Gastroesophageal sphincter (tissue), 4 donors: ENCODE data around the gene SERPINA1. TPM values are rescaled to one million over a fixed set of nuclear protein-coding genes. Genes with fewer than 3 reads are reported as not detected.
"Not testable (repeated sequence)": the region's sequence is repeated elsewhere in the genome, so short reads cannot be mapped to it uniquely, and the experiment has no call there.

Source experiments
- ATAC-seq: fragments of 150-250 bp; one replicate; pipeline ENCODE4 v1.9.1; 2016; ENCODE audit warnings: mild to moderate bottlenecking, moderate library complexity
- H3K27ac ChIP-seq, 4 donors: fragments of 200-600 bp; sonication (generic) in 3 of 4; 1 replicate in 3 of 4; 2 replicates in 1 of 4; pipeline ENCODE4 v1.5.1; 2016 to 2019
- H3K27me3 ChIP-seq: fragments of 200-600 bp; sonication (generic); one replicate; pipeline ENCODE4 v1.5.1; 2019
- H3K36me3 ChIP-seq, 2 donors: fragments of 200-600 bp; sonication (generic); one replicate each; pipeline ENCODE4 v1.5.1; 2019; ENCODE audit warnings: control low read depth in 1 of 2
- H3K4me1 ChIP-seq, 3 donors: fragments of 200-600 bp; sonication (generic); 1 replicate in 2 of 3; 2 replicates in 1 of 3; pipeline ENCODE4 v1.5.1; 2016 to 2019; ENCODE audit warnings: control low read depth in 2 of 3
- H3K4me3 ChIP-seq, 2 donors: fragments of 200-600 bp; sonication (generic); one replicate each; pipeline ENCODE4 v1.5.1; 2019; ENCODE audit warnings: mild to moderate bottlenecking in 1 of 2, moderate library complexity in 1 of 2
- H3K9me3 ChIP-seq, 3 donors: fragments of 200-600 bp; sonication (generic); one replicate each; pipeline ENCODE4 v1.5.1; 2017 to 2019; ENCODE audit warnings: control low read depth in 2 of 3
- CTCF ChIP-seq, 4 experiments: fragments of 200-600 bp in 2 of 4; fragments of 450-650 bp in 2 of 4; sonication (generic) in 1 of 4; IDR thresholded peaks; one replicate each; pipeline ENCODE4 v1.5.1; 2017 to 2019; ENCODE audit warnings: antibody characterized with exemption in 4 of 4, mild to moderate bottlenecking in 2 of 4, moderate library complexity in 2 of 4
- EP300 ChIP-seq: sonication (generic); formaldehyde crosslinking; IDR thresholded peaks from one replicate; pipeline ENCODE4 v1.6.1; 2017; ENCODE audit warnings: antibody characterized with exemption, mild to moderate bottlenecking
- POLR2A ChIP-seq, 2 donors: fragments of 450-650 bp; IDR thresholded peaks; one replicate each; pipeline ENCODE4 v1.6.1; 2017; ENCODE audit warnings: antibody characterized with exemption in 2 of 2, mild to moderate bottlenecking in 2 of 2, moderate library complexity in 1 of 2
- POLR2AphosphoS5 ChIP-seq: sonication (generic); formaldehyde crosslinking; IDR thresholded peaks from one replicate; pipeline ENCODE4 v1.6.1; 2017; ENCODE audit warnings: antibody characterized with exemption
- WGBS, 2 donors: methylation state at CpG; one replicate each; pipeline ENCODE4 v1.1.5; 2018; ENCODE audit warnings: low coverage in 1 of 2; 5-methylcytosine and 5-hydroxymethylcytosine counted together
- total RNA-seq, 4 donors: library from RNA; depleted of rRNA; stranded (reverse); fragments of >200 nt; gene quantifications; one replicate each; pipeline ENCODE4 v1.1.0, GENCODE V29; 2016

The SERPINA1 gene
- total RNA-seq, 4 donors from 2014 or later: 1.7 to 22.1 (median 9.4) TPM

DNA sequence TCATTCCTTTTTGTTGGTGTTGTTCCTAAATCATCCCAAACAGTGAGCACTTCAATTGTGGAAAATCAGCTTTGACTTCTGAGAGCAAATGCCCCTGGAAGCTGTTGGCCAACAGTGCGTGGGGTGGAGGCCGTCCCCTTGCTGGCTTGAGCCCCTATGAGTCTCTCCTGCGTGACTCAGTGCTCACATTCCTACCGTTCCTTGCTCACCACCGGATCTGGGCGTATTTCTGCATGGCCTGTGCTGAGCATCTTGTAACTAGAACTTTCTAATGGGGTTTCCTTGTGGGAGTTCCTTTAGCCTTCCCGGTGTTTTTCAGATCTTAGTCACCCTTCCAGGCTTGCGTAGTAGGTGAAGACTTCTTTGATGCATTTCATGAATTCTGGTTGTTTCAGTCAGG is 14.7 kb downstream of the SERPINA1 start:
- no peak overlapping the region for H3K4me3 ChIP-seq
- H3K4me1 ChIP-seq: no peaks in the 10 kb centered on the region
- no peak overlapping the region for H3K27ac ChIP-seq
- H3K27me3 ChIP-seq: peaks cover 27% of the 10 kb centered on the region
- 58% methylated on average over 8 of the region's 8 CpGs; no CpG with 5 or more reads in 1 of the 2 donors for WGBS, 2 donors
- ATAC-seq: peak; percentile 80
- no peaks in the 10 kb centered on the region for H3K36me3 ChIP-seq
- TF ChIP-seq POLR2AphosphoS5 (no peak), POLR2A (IDR thresholded peaks at IDR 0.05) (no peak), EP300 (no peak), CTCF (IDR thresholded peaks at IDR 0.05) (no peak)
- no peaks in the 10 kb centered on the region for H3K9me3 ChIP-seq

- no peak overlapping the region for H3K4me3 ChIP-seq
- 81 to 84% methylated on average over 5 to 6 of the region's 13 CpGs for WGBS, 2 donors
- TF ChIP-seq POLR2A (IDR thresholded peaks at IDR 0.05) (no peak), CTCF (IDR thresholded peaks at IDR 0.05) (no peak), POLR2AphosphoS5 (no peak), EP300 (no peak)
- no peaks in the 10 kb centered on the region for H3K36me3 ChIP-seq
- no peak for ATAC-seq
- H3K4me1 ChIP-seq: no peaks in the 10 kb centered on the region
- H3K9me3 ChIP-seq: no peaks in the 10 kb centered on the region
- peaks cover 27% of the 10 kb centered on the region for H3K27me3 ChIP-seq
- H3K27ac ChIP-seq: no peak overlapping the region
Observed at GRCh38 chr14:94372021-94372605, 16.3 kb downstream of the SERPINA1 start.

DNA sequence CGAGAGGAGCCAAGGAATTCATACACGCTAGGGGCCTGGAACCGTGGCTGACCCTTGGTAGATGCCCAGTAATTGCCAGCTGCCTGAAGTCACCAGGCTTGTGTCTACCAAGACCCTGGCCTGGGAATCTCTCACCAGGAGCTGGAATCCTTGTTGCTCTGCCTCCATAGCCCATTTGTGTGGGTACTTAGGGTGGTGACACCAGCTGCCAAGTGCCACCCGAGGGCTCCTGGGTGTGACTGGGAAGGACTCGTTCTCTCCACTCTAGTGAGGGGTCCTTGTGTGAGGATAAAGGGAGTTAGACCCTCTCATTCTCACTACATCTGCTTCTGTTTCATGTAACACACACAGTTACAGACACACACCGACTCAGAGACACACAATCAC is 17.9 kb downstream of the SERPINA1 start:
- ATAC-seq: no peak
- TF ChIP-seq CTCF (IDR thresholded peaks at IDR 0.05): no peak
- TF ChIP-seq POLR2A (IDR thresholded peaks at IDR 0.05): no peak
- no peak for TF ChIP-seq EP300
- no peak for TF ChIP-seq POLR2AphosphoS5

GRCh38 chr14:94369766-94370523 is 18.5 kb downstream of the SERPINA1 start:
- H3K4me3 ChIP-seq, H3K9me3 ChIP-seq, H3K4me1 ChIP-seq, ATAC-seq, H3K36me3 ChIP-seq, H3K27ac ChIP-seq: not testable (repeated sequence)
- H3K27me3 ChIP-seq: peaks cover 16% of the 10 kb centered on the region
- 80% methylated on average over 11 of the region's 22 CpGs; no CpG with 5 or more reads in 1 of the 2 donors for WGBS, 2 donors

More for the DNA sequence above, 17.9 kb downstream of the SERPINA1 start:
- no peak overlapping the region for H3K4me3 ChIP-seq
- no peaks in the 10 kb centered on the region for H3K9me3 ChIP-seq
- H3K27me3 ChIP-seq: peaks cover 16% of the 10 kb centered on the region
- H3K27ac ChIP-seq: no peak overlapping the region
- H3K36me3 ChIP-seq: no peaks in the 10 kb centered on the region
- 56 to 79% methylated on average over 1 to 3 of the region's 6 CpGs for WGBS, 2 donors
- no peaks in the 10 kb centered on the region for H3K4me1 ChIP-seq

DNA sequence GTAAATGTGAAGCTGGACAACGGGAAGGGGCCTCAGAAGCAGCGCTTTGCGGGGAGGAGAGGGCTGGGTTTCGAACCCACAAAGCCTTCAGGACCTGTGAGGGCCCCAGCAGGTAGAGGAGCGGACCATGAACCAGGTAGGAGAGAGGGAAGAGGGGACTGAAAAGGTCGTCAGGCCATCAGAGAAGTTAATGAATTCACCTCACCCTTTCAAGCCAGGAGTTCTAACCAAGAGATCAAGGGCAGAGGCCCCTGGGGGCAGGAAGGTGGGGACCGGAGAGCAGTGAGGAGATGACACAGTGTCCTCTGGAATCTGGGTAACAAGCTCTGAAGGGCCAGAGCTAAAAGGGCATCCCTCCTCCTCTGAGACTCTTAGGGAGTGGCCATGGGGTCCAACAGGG is 19.4 kb downstream of the SERPINA1 start:
- TF ChIP-seq CTCF (IDR thresholded peaks at IDR 0.05) (no peak), EP300 (no peak), POLR2A (IDR thresholded peaks at IDR 0.05) (no peak), POLR2AphosphoS5 (no peak)
- no peaks in the 10 kb centered on the region for H3K36me3 ChIP-seq
- WGBS, 2 donors: 77 to 81% methylated on average over 4 to 6 of the region's 7 CpGs
- no peaks in the 10 kb centered on the region for H3K4me1 ChIP-seq
- no peak overlapping the region for H3K27ac ChIP-seq
- peaks cover 16% of the 10 kb centered on the region for H3K27me3 ChIP-seq
- no peaks in the 10 kb centered on the region for H3K9me3 ChIP-seq
- no peak overlapping the region for H3K4me3 ChIP-seq
- ATAC-seq: no peak
